Ascending aorta (tissue), 2 donors: ENCODE results near the gene NUP98. TPM values are rescaled to one million over a fixed set of nuclear protein-coding genes. Genes with fewer than 3 reads are reported as not detected.
"Not testable (repeated sequence)": the region's sequence is repeated elsewhere in the genome, so short reads cannot be mapped to it uniquely, and the experiment has no call there.

Experiments used
- DNase-seq, 2 donors: peaks; one replicate each; pipeline ENCODE4 v3.0.0-alpha.2; 2019; ENCODE audit warnings: low spot score in 2 of 2
- H3K27ac ChIP-seq, 2 donors: fragments of 200-600 bp; sonication (generic); one replicate each; pipeline ENCODE4 v1.5.1; 2016 to 2017; ENCODE audit warnings: mild to moderate bottlenecking in 1 of 2
- H3K27me3 ChIP-seq: fragments of 200-600 bp; sonication (generic); one replicate; pipeline ENCODE4 v1.5.1; 2017
- H3K36me3 ChIP-seq, 2 donors: fragments of 200-600 bp; sonication (generic); one replicate each; pipeline ENCODE4 v1.5.1; 2016
- H3K4me1 ChIP-seq, 2 donors: fragments of 200-600 bp; sonication (generic); one replicate each; pipeline ENCODE4 v1.5.1; 2016 to 2017; ENCODE audit warnings: mild to moderate bottlenecking in 1 of 2
- H3K4me3 ChIP-seq, 2 donors: fragments of 200-600 bp; sonication (generic); one replicate each; pipeline ENCODE4 v1.5.1; 2016 to 2017; ENCODE audit warnings: mild to moderate bottlenecking in 1 of 2
- H3K9me3 ChIP-seq, 2 donors: fragments of 200-600 bp; sonication (generic); one replicate each; pipeline ENCODE4 v1.5.1; 2016
- intact Hi-C: fragments of 100-400 bp; cut with DNase I; formaldehyde crosslinking; loops from one replicate; pipeline ENCODE4 v1.15.1; 2023
- total RNA-seq: library from RNA; depleted of rRNA; stranded (reverse); fragments of >200 nt; gene quantifications from one replicate; pipeline ENCODE4 v1.1.0, GENCODE V29; 2016
- TF ChIP-seq, protein P1 (sequence below), 3 experiments: fragments of 200-600 bp in 2 of 3; fragments of 450-650 bp in 1 of 3; sonication (generic) in 2 of 3; IDR thresholded peaks; one replicate each; pipeline ENCODE4 v1.5.1; 2016 to 2019; ENCODE audit warnings: antibody characterized with exemption in 3 of 3, mild to moderate bottlenecking in 1 of 3, moderate library complexity in 1 of 3

NUP98 gene
- total RNA-seq, 1 donor from 2014 or later, result 36.3 TPM

DNA sequence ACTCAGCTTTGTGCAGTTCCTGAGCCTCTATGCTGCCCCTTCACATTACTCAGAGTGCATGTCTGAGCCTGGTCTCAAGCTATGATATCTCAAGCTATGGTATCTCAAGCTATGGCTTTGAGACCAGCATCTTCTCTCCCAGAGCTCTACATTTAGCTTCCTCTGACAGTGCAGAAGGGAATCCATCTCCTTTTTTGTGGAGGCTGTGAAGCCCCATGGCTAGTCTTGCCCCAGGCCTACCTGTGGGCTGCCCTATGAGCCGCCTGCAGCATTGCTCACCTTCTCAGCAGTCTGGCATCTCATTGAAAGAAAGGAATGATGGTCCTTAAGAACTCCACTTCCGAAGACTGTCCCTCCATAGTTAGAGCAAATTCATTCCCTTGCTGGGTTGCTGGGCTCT lies 23.6 kb upstream of the NUP98 start:
- intact Hi-C loops, result no loop called here
- H3K4me1 ChIP-seq, result no peaks in the 10 kb centered on the region
- no peaks in the 10 kb centered on the region for H3K27me3 ChIP-seq
- TF ChIP-seq, protein P1, sequence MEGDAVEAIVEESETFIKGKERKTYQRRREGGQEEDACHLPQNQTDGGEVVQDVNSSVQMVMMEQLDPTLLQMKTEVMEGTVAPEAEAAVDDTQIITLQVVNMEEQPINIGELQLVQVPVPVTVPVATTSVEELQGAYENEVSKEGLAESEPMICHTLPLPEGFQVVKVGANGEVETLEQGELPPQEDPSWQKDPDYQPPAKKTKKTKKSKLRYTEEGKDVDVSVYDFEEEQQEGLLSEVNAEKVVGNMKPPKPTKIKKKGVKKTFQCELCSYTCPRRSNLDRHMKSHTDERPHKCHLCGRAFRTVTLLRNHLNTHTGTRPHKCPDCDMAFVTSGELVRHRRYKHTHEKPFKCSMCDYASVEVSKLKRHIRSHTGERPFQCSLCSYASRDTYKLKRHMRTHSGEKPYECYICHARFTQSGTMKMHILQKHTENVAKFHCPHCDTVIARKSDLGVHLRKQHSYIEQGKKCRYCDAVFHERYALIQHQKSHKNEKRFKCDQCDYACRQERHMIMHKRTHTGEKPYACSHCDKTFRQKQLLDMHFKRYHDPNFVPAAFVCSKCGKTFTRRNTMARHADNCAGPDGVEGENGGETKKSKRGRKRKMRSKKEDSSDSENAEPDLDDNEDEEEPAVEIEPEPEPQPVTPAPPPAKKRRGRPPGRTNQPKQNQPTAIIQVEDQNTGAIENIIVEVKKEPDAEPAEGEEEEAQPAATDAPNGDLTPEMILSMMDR (IDR thresholded peaks at IDR 0.05), result no peak
- no peak overlapping the region for H3K4me3 ChIP-seq
- H3K36me3 ChIP-seq, result peaks cover 7 to 8% of the 10 kb centered on the region in 2 donors
- DNase-seq, result no peak
- no peak overlapping the region for H3K27ac ChIP-seq
- H3K9me3 ChIP-seq, result no peaks in the 10 kb centered on the region

DNA sequence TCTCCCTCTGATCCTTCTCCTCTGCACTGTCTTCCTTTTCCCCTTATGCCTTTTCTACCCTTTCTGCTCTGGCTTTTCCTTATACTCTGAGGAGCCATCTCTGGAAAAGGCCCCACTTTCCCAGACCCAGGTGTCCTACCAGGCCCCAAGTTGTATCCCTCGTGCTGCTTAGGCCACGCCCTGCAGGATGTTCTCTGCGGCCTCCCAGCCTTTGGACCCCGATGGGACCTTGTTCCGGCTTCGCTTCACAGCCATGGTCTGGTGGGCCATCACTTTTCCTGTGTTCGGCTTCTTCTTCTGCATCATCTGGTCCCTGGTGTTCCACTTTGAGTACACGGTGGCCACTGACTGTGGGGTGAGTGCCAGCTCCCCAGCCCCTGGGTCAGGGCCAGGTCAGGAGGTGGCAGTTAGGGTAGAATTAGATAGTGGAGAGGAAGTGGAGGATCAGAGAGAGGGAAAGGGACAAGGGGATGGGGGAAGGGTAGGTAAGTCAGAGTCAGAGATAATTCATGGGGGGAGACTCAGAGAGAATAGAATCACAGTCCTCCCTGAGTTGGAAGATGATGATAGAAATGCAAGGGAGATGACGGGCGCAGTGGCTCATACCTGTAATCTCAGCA lies 19.9 kb upstream of the NUP98 start:
- intact Hi-C loops, result no loop called here
- no peak overlapping the region for H3K27ac ChIP-seq
- H3K4me1 ChIP-seq, result no peaks in the 10 kb centered on the region
- no peaks in the 10 kb centered on the region for H3K27me3 ChIP-seq
- TF ChIP-seq, protein P1 (IDR thresholded peaks at IDR 0.05), result no peak
- DNase-seq, result no peak
- no peaks in the 10 kb centered on the region for H3K9me3 ChIP-seq
- H3K36me3 ChIP-seq, result no peaks in the 10 kb centered on the region
- H3K4me3 ChIP-seq, result no peak overlapping the region

DNA sequence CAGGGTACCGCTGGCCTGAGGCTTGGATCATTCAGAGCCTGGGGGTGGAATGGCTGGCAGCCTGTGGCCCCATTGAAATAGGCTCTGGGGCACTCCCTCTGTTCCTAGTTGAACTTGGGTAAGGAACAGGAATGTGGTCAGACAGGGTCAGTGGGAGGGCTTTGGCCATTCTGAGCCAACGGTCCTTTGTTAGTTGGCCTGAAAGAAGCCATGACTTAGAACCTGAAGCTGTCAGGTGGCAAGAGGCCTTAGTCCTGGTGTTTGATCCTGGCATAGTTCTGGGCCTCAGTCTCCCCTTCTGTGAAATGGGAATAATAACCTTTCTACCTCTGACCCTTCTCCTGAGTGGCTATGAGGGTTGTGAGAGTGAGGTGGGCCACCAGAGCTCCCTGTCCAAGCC lies 19.3 kb upstream of the NUP98 start:
- H3K27ac ChIP-seq, result no peak overlapping the region
- intact Hi-C loops, result no loop called here
- no peak overlapping the region for H3K4me3 ChIP-seq
- H3K27me3 ChIP-seq, result no peaks in the 10 kb centered on the region
- H3K36me3 ChIP-seq, result no peaks in the 10 kb centered on the region
- no peaks in the 10 kb centered on the region for H3K4me1 ChIP-seq
- H3K9me3 ChIP-seq, result no peaks in the 10 kb centered on the region
- TF ChIP-seq, protein P1 (IDR thresholded peaks at IDR 0.05), result no peak
- no peak for DNase-seq

DNA sequence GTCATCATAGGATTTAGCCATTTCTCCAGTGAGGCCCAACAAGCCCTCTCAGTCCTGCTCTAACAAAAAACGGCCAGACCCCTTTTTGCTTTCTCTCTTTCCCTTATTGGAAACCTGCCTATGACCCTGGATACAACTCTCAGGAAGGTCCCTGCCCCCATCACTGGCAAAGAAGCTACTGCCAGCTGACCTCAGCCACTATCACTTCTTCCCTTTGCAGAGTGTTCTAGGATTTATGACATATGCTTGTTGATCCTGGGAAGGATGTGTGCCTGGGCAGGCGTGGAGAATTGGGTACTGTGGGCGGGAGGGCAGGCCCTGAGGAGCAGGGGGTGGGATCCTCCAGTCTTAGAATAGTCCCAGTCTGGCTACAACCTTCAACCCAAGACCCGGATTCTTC lies 18.5 kb upstream of the NUP98 start:
- Histone ChIP-seq H3K4me1 (no peaks in the 10 kb centered on the region), H3K27me3 (no peaks in the 10 kb centered on the region), H3K27ac (no peak overlapping the region), H3K4me3 (no peak overlapping the region), H3K9me3 (no peaks in the 10 kb centered on the region), H3K36me3 (no peaks in the 10 kb centered on the region)
- DNase-seq, result no peak
- intact Hi-C loops, result no loop called here
- TF ChIP-seq, protein P1 (IDR thresholded peaks at IDR 0.05), result no peak

DNA sequence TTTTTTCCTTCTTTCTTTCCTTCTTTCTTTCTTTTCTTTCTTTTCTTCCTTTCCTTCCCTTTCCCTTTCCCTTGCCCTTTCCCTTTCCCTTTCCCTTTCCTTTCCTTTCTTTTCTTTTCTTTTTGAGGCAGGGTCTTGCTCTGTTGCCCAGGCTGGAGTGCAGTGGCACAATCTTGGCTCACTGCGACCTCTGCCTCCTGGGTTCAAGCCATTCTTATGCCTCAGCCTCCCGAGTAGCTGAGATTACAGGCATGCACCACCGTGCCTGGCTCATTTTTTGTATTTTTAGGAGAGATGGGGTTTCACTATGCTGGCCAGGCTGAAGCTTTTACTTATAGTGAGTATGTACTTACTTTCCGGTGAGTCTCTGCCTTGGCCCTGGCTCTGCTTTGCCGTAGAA lies 17.5 kb upstream of the NUP98 start:
- DNase-seq, result not testable (repeated sequence)

DNA sequence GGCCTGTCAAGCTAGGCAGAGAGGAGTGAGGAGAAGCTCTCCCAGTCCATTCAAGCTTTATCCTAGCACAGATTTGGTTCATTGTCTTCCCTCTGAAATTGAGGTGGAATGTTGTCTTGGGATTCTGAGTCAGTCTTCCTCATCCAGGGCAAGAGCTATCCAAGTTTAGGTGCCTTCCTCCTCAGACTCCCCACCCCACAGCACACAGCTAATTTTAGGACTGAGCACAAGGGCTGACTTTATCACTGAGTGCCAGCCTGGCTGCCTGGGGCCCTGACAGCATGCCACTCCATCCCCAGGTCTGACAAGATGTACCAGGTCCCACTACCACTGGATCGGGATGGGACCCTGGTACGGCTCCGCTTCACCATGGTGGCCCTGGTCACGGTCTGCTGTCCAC lies 13.6 kb upstream of the NUP98 start:
- Histone ChIP-seq H3K4me3 (no peak overlapping the region), H3K9me3 (no peaks in the 10 kb centered on the region), H3K36me3 (no peaks in the 10 kb centered on the region), H3K4me1 (peaks cover 3 to 4% of the 10 kb centered on the region in 2 donors), H3K27me3 (no peaks in the 10 kb centered on the region), H3K27ac (no peak overlapping the region)
- TF ChIP-seq, protein P1 (IDR thresholded peaks at IDR 0.05), result no peak
- no peak for DNase-seq
- intact Hi-C loops, result no loop called here

More for the DNA sequence above, 17.5 kb upstream of the NUP98 start:
- H3K4me1 ChIP-seq, H3K9me3 ChIP-seq, H3K4me3 ChIP-seq, H3K27ac ChIP-seq, intact Hi-C loops, H3K27me3 ChIP-seq, H3K36me3 ChIP-seq: not testable (repeated sequence)
